A204.1 (cell line): Measurements from ENCODE around the gene MTHFSD.
"Not testable (repeated sequence)": the region's sequence is repeated elsewhere in the genome, so short reads cannot be mapped to it uniquely, and the experiment has no call there.

Experiments
- FAIRE-seq: peaks from 2 replicates; lab custom pipeline; 2012; peaks lifted over from hg19 to GRCh38; lab: Jason Lieb, UNC

Gene MTHFSD, protein sequence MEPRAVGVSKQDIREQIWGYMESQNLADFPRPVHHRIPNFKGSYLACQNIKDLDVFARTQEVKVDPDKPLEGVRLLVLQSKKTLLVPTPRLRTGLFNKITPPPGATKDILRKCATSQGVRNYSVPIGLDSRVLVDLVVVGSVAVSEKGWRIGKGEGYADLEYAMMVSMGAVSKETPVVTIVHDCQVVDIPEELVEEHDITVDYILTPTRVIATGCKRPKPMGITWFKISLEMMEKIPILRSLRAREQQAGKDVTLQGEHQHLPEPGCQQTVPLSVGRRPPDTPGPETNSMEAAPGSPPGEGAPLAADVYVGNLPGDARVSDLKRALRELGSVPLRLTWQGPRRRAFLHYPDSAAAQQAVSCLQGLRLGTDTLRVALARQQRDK

DNA sequence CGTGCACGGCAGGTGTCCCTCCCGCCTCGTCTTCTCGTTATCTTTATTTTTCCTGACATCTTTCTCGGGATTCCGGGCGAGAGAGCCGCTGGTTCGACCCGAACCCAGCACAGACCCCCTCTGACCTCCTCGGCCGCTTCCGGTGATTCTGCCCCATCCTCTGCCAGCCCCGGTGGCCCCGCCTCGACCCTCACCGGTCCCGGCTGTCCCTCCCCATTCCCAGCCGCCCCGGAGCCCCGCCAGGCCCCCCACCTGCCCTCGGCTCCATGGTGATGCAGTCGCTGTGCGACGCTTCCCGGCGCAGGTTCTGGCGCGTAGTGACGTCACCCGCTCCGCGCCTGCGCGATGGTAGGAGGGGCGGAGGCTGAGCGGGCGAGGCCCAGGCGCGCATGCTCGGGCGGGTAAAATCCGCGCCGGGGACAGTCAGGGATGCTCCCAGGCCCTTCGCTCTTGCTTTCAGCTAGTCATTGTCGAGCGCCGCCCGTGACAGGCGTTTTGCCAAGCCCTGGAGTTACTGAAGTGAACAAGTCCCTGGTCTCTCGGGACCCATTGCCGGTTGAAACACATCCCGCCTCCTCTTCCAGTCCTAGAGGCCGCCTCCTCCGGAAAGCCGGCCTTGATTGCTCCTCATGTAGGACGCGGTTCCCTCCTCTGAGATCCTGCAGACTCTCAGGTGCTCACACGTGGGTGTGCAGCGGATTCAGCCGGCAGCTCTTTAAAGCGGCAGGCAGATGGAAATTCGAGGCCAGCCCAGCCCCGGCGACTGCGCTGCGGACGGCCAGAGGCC lies at the start of gene MTHFSD:
TSS of gene MTHFSD (minus strand) at position 319 of the 787 bp plus-strand sequence. CDS start at position 268, 51 bp downstream.
- FAIRE-seq: no peak

- no peak for FAIRE-seq
Observed at GRCh38 chr16:86604436-86605193, 49.6 kb upstream of the MTHFSD start.

DNA sequence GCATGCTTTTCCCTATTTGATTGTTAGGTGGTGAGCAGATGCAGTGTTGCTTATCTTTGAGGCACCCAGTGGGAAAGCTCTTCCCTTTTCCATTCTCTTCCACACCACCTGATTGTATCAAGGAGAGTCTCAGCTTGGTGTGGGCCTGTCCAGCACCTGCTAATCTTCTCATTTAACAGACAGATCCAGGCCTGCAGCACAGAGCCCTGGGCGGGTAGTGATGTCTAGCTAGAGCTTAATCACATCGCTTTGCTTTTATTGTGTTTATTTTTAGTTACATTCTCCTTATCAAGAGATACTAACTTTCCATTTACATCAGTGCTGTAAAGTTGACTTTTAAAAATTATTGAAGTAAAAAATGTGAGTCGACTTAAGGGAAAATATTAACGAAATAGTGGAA lies 47.5 kb upstream of the MTHFSD start:
- FAIRE-seq: no peak

- no peak for FAIRE-seq
Observed at GRCh38 chr16:86601356-86601755, 46.3 kb upstream of the MTHFSD start.

DNA sequence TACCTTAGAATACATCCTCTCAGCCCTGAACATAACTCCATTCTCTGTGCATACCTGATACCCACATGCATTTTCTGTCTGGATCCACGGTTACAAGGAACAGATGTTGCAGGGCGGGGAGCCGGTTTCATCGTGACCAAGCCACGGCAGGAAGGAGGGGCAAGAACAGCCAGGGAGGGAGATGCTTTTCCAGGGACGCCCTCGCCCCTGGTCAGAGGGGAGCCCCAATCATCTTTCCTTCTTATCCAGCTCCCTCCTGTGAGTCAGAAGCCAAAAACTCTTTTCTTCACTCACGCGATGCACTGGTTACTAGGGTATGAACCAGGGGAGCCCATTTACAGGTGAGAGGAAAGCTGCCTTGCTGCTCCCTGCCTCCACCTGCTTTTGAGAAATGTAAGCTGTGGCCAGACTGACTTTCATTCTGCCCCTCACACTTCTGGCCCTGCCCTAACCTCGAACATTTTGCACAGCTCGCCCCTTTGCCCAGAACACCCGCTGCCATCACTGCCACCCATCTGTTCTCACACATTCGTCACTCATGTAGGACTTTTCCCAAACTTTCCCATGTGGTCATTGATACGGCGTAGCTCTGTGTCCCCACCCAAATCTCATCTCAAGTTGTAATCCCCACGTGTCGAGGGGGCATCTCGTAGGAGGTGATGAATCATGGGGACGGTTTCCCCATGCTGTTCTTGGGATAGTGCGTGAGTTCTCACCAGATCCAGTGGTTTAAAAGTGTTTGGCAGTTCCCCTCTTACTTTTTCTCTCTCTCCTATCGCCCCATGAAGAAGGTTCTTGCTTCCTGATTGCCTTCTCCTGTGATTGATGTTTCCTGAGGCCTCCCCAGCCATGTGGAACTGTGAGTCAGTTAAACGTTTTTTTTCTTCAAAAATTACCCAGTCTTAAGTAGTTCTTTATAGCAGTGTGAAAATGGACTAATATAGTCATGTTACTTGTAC lies 43.9 kb upstream of the MTHFSD start:
- FAIRE-seq: no peak

DNA sequence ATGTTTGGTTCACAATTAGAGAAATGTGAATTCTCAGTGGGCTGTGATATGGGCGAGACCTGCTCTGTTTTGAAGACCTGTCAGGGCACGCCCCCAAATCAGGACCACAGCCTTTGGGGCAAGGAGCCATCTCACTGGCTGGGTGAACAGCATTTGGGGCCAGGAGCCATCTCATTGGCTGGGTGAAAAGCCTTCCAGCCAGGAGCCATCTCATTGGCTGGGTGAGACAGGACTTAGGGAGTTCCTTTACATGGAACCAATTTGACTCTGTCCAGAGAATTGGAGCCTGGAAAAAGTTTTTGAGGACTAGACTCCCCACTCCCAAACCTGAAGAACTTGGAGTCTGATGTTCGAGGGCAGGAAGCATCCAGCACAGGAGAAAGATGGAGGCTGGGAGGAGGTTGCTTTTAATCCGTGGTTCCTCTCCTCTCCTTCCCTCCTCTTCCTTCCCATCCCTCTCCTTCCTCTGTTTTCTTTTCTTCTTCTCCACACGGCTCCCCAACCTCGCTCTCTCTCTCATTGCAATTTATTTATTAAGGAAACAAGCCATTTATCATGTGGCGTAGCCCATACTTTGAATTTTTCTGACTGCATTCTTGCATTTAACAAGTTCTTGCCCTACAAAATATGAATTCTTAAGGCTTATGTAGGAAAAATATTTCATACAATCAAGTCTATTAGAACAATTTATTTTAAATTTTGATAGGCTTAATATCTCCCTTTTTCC lies 43.0 kb upstream of the MTHFSD start:
- FAIRE-seq: no peak

- no peak for FAIRE-seq
Observed at GRCh38 chr16:86597126-86597879, 42.3 kb upstream of the MTHFSD start.

GRCh38 chr16:86595983-86596605 lies 41.1 kb upstream of the MTHFSD start:
- FAIRE-seq: no peak

- FAIRE-seq: no peak
Observed at GRCh38 chr16:86594721-86595120, 39.7 kb upstream of the MTHFSD start.

GRCh38 chr16:86593913-86594620 lies 39.0 kb upstream of the MTHFSD start:
- no peak for FAIRE-seq

- FAIRE-seq: no peak
Observed at GRCh38 chr16:86591270-86591669, 36.2 kb upstream of the MTHFSD start.

- no peak for FAIRE-seq
Observed at GRCh38 chr16:86590501-86591144, 35.6 kb upstream of the MTHFSD start.

GRCh38 chr16:86587955-86588354 lies 32.9 kb upstream of the MTHFSD start:
- FAIRE-seq: not testable (repeated sequence)

DNA sequence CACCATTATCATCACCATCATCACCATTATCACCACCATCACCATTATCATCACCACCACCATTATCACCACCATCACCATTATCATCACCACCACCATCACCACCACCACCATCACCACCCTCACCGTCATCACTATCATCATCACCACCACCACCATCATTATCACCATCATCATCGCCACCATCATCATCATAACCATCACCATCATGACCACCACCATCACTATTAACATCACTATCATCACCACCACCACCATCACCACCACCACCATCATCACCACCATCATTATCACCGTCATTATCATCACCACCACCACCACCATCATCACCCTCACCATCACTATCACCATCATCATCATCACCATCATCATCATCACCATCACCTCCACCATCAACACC lies 32.5 kb upstream of the MTHFSD start:
- FAIRE-seq: no peak

DNA sequence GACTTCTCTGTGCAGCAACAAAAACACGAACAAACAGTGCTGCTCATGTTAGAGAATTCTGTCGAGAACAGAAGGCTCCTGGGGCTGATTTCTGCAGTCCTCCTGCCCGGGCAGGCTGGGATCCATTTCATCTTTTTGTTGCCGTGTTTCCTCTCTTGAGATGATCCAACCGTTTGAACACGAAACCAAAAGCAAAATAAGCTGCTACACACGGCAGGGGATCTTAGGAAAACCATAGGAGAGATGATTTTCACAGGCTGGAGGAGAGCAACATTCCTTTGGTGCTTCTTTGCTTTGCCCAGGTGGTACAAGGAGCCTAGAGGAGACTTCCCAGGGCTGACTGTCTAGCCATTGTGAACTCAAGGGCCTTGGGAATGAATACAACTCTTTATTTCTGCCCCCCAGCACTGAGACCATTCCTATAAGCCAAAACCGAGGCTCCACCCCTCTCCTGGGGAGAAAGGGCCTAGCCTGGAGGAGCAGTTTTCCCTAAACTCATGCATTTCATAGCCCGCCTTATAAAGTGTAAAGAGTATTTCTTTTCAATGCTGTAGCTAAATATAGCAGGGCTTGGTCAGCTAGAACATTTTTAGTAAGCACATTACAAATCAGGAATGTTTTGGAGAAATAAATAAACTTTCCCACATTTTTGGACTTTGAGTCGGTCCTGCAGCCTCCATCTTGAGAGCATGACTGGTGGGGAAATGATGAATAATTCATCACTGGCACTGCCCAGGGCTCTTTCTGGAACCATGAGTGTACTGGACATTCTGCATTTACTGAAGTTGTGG lies 31.0 kb upstream of the MTHFSD start:
- FAIRE-seq: no peak

DNA sequence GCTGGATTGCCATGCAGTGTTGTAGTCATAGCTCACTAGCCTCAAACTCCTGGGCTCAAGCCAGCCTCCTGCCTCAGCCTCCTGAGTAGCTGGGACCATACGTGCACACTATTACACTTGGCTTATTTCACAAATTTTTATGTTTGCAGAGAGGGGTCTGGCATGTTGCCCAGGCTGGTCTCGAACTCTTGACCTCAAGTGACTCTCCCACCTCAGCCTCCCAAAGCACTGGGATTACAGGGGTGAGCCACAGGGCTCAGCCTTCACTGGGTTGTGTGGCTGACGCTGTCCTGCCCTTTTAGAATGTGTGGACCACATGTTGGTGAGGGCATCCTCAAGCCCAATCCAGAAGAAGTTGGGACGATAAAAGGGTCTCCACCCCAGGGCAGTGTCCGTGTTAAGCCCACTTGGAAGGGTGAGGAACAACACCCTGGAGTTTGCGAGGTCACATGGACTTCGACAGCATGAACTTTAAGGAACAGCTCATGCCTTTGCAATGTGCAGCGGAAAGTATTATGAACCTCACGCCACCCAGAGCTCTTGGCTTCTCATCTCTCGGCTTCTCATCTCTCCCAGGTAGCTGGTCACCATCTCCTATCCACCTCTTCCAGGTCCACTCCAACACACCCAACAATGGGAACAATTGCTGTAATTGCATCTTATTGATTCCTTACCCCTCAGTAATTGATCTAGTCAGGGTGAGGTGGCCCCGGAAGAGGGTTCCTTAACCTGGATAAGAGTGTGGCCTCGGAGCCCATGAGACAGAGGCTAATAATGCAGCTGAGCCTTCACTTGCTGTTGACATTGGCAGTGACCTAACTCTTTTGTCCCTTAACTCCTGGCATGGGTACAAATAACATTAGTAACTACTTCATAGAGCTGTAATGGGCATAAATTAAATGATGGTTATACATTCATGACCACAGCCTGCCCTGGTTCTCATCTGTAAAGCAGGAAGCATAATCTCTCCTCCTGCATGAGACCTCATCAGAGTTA lies 30.0 kb upstream of the MTHFSD start:
- no peak for FAIRE-seq
